ENCODE results near the gene UCHL1.

The UCHL1 gene

DNA sequence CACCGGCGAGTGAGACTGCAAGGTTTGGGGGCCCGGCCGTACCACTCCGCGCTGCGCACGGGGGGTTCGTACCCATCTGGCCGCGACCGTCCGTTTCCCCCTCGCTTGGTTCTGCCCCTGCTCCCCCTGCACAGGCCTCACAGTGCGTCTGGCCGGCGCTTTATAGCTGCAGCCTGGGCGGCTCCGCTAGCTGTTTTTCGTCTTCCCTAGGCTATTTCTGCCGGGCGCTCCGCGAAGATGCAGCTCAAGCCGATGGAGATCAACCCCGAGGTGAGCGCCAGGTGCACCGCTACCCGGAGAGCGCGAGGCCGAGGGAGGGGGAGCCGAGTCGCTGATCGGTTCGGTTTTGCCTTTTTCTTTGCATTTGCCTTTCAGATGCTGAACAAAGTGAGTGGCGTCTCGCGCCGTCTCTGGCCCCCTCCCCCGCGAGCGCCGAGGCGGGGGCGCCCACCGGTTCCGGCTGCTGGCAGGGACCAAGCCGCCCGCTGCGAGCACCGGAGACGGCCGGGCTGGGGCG is at the start of gene UCHL1:
TSS of gene UCHL1 (plus strand) at position 189 of the 517 bp plus-strand sequence. CDS start at position 238, 49 bp downstream.
- DNase-seq: no peak

- no peak for DNase-seq
Observed at GRCh38 chr4:41207291-41207831, 49.4 kb upstream of the UCHL1 start.

DNA sequence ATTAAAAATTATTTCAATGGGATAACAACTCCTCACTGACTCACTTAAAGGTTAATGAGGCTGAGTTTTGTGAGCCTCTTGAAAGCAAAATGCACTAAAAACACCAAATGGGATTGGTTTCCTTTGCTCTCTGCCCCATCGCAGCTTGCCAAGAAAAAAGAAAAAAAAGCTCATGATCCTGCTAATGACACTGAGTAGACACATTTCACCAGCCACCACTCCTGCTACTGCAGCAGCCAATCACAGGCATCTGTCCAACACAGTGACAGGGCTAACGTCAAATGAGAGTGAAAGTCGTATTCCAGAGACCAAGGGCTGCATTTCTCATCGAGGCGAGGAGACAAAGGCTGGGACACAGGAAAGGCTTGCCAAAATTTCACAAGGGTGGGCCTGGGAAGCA is 47.5 kb upstream of the UCHL1 start:
- no peak for DNase-seq

DNA sequence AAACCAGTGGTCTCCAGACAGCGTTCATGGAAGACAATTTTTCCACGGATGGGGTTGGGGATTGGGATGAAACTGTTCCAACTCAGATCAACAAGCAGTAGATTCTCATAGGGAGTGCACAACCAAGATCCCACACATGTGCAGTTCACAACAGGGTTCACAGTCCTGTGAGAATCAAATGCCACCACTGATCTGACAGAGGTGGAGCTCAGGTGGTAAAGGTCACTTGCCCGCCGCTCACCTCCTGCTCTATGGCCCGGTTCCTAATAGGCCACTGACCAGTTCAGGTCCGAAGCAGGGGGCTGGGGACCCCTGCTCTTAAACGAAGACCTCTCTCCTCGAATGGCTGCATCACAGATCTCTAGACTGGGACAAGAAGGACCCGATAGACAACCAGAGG is 46.8 kb upstream of the UCHL1 start:
- DNase-seq: no peak

DNA sequence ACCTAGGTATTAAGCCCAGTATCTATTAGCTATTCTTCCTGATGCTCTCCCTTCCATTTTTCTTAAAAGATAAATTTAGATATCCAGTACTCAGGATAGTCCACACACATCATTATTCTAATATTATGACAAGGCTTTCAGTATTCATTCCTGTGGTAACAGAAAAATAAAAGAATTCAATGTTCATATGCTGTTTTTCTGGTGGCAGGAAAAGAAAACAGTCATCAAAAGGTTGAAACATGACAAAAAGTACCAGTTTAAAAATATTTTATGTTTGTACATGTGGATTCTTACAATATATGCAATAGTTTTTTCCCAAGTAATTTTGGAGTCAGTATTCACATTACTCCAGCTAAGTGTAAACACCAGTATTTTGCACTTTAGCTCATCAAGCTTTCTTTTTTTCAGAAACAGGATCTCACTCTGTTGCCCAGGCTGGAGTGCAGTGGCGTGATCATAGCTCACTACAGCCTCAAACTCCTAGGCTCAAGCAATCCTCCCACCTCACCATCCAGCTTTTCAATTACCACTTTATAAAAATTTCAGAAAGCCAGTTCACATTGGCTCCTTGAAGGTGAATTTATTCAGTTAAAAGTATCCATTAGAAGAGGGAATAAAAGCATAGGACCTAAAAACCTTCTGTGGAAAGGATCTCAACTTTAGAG is 44.6 kb upstream of the UCHL1 start:
- no peak for DNase-seq

DNA sequence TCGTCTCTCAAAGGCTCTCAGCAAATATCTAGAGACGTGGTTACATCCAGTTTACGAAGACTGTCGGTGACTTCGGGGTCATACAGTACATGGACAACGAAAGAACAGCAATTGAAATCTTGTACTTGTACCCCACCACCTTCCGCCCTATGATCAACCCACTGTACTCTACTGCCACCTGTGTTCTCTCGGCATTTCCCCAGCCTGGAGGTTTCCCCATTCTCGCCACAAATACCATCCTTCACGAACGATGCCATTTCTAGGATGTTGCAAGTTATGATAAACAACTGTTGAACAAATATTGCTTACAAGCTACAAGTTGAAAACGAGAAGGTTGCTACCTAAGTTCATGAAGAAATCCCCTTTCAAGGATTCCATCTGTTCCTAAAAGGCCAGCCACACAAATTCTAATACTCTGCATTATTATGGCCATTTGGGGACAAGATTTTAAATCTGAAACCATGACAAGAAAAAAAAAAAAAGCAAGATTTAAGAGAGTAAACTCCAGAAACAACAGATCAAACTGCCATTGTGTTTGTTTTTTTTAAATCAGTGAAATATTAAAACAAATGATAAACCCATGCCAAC is 44.0 kb upstream of the UCHL1 start:
- no peak for DNase-seq

DNA sequence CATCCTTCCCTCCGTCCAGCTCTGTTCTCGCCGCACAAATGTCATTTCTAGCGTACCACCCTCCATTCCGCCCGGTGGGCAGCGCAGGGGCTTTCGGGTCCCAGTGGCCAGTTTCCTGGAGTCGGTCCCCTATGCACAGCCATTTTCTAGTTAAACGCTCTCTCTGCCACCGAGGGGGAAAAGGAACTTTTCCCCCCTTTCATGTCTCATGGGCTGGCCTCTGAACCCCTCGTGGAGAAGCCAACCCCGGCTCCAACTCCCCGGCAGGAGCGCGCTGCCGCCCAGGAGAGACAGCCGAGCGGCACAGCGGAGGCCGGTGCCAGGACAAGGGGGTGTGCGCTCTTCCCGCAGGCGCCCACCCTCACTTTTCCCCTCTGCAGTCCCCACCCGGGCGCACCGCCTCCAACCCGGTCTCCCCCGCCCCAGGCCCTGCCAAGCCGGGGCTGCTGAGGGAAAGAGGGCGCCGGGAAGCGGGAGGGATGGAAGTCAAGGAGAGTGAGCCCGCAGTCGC is 43.0 kb upstream of the UCHL1 start:
- no peak for DNase-seq

DNA sequence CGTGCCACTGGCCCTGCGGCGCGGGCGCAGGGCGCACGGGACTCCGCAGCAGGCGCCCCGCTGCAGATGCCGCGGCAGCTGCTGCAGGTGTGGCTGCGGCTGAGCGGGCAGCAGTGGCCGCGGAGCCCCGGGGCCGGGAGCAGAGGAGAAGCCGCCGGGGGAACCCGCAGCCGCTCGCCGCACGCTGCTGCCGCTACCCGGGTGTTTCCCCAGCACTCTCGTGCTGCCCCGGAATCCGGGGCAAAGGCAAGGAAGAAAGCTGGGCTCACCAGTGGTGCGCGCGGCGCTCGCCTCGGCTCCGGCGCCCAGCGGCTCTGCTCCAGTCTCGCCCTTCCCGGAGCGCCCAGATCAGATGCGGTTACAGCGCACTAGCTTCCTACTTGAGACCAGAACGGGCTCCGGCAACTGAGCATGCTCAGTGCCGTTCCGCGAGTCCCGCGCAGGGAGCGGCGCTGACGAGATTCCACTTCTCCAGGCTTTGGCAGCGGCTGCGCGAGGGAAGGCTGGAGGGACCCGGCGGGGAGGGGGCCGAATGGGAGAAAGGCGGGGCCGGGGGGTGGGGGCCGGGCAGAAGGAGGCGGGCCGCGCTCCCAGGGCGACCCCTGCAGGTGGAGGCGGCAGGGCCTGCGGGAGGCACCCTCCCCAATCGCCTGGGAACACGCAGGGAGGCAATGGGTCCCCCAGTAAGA is 42.4 kb upstream of the UCHL1 start, which contains the start of gene APBB2:
TSS of gene APBB2 (minus strand) at position 407 of the 689 bp plus-strand sequence. CDS start 181,288 bp downstream, outside the sequence.
- DNase-seq: peak; percentile 37

DNA sequence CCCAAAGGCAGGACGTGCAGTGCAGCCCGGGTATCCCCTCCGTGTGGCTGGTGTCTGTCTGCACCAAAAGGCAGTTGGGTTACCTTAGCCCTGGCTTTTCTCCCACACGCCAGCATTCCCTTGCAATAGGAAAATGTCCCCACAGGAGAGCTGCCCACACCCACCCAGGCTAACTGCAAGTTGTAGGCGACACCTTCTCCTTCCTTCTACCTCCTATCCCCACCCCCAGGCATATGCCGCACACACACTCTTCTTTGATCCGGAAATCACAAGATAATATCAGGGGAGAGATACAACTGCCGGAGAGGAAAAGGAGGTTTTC is 41.9 kb upstream of the UCHL1 start:
- no peak for DNase-seq

- no peak for DNase-seq
Observed at GRCh38 chr4:41215155-41215554, 41.6 kb upstream of the UCHL1 start.

GRCh38 chr4:41215969-41216293 is 40.8 kb upstream of the UCHL1 start:
- DNase-seq: no peak

DNA sequence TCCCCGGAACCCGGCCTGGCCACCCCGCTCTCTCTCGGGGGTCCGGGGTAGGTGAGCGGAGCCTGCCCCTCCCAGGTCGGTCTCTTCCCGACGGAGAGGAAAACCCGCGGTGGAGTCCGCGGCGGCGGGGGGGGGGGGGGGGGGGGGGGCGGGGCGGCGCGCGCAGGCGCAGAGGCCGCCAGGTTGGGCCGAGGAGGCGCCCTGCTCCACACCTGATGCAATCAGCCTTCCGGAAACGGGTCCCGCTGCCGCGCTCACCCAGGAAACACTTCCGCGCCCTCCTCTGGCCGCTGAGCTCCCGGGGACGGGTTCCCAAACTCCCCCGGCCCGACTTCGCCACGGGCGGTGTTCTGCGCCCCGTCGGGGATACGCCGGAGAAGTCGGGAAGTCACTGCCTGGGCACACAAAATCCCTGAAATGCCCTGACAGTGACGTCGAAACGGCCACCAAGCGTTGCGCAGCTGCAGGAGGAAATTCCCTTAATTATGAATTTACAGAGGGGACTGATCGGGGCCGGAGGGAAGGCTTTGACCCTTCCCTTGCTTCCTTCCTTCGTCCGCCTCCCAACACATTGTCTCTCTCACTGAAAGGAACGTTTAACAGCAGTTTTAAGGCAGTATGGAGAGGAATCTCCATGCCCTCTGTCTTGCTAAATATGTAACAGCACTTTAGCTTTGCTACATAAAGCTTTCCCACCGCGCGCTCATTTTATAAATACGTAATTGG is 40.3 kb upstream of the UCHL1 start:
- no peak for DNase-seq

GRCh38 chr4:41217020-41217333 is 39.8 kb upstream of the UCHL1 start:
- no peak for DNase-seq

GRCh38 chr4:41217374-41217773 is 39.4 kb upstream of the UCHL1 start:
- no peak for DNase-seq

DNA sequence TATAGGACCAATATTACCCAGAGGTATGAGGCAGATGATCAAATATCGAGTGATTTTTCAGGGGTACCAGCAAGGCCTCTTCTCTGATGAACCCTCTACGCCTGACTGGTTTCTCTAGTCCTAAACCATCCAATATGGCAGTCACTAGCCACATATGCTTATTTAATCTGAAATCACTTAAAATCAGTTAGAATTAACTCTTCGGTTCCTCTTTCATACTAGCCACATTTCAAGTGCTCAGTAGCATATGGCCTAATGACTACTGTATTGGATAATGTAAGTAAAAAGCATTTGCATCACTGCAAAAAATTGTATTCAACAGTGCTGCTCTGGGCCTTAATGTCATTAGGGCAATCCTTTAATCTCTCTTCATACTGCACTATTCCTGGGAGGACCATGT is 38.0 kb upstream of the UCHL1 start:
- DNase-seq: no peak

DNA sequence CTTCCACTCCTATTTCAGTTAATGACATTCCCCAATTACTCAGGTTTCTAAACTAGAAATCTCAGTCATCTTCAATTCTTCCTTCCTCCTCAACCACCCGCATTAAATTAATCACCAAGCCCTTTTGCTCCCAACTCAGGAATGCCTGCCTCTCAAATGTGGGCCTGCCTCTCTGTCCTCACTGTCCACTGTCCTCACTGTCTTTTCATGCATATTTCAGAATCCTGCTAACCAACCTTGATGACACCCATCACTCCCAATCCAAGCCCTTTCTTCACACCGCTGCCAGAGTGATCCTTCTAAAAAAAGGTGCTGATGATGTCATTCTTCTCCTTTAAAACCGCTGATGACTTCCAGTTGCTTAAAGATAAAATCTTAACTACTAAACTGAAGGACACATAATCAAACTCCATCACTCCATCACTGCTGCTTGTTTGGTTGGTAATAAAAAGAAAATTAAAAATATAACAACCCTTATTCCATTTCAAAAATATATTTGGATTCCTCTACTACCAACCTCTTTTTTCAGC is 37.2 kb upstream of the UCHL1 start:
- DNase-seq: no peak

DNA sequence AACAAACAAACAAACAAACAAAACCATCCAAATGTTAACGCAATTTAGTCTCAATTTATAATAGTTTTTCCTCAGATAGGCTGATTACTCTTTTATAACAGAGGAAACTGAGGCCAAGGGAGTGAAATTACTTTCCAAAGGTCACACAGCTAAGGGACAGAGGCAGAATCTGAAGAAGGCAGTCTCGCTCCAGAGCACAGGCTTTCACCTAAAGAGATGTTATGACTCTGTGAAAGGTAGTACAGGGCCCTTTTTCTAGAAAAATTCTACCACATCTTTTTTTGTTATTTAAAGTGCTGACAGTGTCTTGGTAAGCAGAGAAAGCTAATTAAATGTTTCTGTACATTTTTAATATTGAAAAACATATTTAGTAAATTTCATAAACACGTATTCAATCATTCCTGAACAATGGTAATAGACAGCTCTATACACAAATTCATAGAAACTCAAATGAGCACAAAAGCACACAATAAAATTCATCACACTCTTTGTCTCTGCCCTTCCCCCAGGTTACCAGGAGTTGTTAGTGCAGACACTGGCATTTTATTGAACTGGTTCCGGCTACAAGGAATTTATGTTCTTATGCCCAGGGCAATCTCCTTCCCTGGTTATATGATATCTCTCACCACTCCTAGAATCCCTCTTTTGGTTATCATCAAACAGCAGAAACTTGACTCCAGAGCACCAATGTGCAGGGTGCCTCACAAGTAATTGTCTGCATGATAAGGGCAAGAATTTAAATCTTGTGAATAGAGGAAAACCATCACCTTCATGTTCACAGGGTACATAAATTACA is 34.7 kb upstream of the UCHL1 start:
- no peak for DNase-seq

DNA sequence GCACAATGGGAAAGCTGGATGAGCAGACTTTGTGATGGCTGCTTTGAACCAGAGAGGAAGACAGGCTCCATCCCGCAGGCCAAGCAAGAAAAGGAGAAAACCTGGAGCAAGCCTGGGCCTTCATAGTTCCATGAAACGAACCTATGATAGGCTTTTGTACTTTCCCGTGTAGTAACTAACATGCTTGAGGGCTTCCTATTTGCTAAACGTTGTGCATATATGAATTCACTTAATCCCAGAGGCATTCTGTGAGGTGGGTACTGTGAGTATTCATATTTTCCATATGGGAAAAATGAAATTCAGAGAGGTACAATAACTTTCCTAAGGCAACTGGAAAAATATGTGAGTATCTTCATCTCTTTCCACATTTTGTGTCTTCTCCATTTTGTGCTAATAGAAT is 28.8 kb upstream of the UCHL1 start:
- no peak for DNase-seq

DNA sequence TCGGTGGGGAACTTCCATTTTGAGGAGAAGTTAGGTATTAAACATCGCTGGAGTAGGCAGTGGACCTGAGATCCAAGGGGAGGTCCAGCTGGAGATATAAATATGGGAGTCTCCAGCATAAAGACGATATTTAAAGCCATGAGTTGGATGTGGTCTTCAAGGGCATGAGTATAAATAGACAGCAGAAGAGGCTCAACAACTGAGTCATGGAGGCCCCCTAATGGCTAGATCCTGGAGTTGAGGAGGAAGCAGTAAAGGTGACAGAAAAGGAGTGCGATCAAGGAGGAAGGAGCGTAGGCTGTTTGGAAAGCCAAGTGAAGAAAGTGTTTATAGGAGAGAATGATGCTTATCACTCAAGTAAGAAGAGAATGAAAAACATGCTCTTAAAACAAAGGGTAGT is 24.3 kb upstream of the UCHL1 start:
- no peak for DNase-seq

DNA sequence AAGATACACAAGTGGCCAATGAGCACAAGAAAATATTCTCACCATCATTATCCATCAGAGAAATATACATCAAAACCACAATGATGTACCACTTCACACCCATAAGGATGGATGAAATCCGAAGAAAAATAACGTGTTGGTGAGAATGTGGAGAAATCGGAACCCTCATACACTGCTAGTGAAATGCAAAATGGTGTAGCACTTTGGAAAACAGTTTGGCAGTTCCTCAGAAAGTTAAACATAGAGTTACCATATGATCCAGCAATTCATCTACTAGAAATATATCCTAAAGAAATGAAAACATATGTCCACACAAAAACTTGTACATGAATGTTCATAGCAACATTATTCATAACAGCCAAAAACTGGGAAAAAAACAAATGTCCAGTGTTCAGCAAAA is 23.9 kb upstream of the UCHL1 start:
- no peak for DNase-seq

- no peak for DNase-seq
Observed at GRCh38 chr4:41236032-41236431, 20.7 kb upstream of the UCHL1 start.

DNA sequence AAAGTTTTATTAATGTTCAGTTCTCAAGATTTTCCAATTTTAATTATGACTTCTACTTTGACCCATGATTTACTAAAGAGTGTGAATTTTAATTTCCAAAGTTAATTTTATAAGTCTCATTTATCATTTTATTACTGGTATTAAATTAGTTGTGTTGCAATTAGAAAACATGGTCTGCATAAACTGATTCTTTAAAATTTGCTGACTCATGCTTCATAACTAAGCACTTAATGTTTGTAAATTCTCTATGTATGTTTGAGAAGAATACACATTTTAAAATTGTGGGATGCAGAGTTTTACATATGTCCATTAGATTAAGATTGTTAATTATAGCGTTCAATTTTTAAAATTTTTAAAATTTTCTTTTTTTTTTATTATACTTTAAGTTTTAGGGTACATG is 20.2 kb upstream of the UCHL1 start:
- no peak for DNase-seq

Data from GDM1 (cell line).